COLO668 (cell line): ENCODE measurements around the gene C2orf66.

Experiments
- DNase-seq: peaks from one replicate; lab custom pipeline; 2025; ENCODE audit not compliant: unreplicated experiment; lab: John Stamatoyannopoulos, UW

C2orf66 gene

DNA sequence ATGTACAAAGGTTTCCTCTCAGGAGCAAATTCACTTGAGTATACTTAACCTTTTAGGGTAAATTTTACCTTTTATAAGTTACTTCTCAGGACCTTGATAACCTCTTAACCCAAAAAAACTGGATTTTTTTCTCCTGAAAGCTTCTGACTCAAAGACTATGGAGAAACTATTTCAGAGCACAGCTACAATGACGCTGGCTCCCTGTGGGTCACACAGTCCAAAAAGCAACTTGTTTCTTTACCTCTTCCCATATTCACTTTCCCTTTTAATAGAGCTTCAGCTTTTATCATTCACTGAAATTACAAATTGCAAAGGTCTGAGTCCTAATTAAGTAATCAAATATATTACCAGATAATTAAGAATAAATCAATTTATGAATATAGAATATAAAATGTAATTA lies 42.1 kb downstream of the C2orf66 start:
- DNase-seq, result no peak

DNA sequence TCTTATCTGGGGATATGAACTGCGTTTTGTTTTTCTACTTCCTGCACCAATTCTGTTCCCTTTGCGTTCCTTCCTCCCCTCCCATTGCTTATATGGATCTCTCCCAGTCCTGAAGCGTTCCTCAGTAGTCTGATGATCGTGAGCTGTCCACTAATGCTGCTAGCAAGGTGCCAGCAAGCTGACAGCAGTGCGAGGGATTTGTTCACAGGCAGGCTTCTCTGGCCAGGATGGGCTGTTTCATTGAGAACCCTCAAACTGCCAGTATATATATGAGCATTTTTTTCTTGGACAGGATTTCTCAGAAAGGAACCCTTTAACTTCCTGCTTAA lies 49.8 kb downstream of the C2orf66 start:
- DNase-seq, result no peak

DNA sequence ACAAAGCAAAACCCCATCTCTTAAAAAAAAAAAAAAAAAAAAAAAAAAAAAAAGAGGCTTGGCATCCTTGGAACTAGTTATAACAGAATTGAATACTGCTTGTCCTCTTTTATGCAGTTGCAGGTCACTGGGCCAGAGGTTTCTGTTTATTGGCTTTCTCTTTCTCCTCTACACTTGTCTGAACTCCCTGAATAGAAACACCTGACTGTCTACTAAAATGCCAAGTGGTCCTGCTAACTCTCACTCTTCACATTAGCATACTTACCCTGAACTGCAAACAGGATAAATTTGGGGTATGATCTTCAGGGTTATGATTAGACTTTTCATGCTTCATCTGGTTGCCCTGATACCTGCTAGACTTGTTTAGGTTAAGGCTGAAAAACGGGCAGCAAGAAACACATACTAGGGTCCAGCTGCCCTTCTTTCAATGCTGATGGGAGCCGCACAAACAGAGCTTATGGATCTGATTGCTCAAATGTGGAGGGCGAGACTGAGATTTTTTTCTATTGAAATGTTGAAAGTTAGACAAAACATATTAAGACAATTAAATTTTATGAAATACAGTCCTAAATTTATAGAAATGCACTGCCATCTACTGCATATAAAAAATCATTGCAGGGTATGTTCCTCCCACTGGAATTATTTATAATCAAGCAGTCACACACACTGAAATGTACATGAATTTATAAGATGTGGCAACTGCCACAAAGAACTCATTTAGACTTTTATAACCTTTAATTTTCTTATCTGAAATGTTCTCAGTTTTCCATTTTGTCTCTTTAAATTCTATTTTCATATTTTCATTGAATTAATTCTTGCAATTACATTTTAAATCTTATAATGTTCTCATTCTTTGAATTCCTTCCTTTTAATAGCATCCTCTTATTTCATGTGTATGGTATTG lies 50.4 kb downstream of the C2orf66 start:
- DNase-seq, result no peak
